Measurements from ENCODE around the gene VDR. TPM values are rescaled to one million over a fixed set of nuclear protein-coding genes. Genes with fewer than 3 reads are reported as not detected.

VDR gene
- total RNA-seq, 1 experiment from 2014 or later = 9.5 TPM

- peak; percentile 79 for ATAC-seq
- no peak for DNase-seq (ENCODE audit: low read depth, low spot score)
- intact Hi-C loops (cut with micrococcal nuclease) = no loop called here
- H3K9ac ChIP-seq (ENCODE audit: low read length) = peak overlapping the region; percentile 67
- ChIA-PET POLR2A (interaction anchor here (2.2 kb wide), 1 partner anchor 16 kb away, joined by 8 read pairs; no protein-coding TSS in a partner anchor), RAD21 (ENCODE audit: low non-redundant PET in 1 of 2, low total read pairs in 2 of 2, uncharacterized antibody in 2 of 2, unreplicated experiment in 2 of 2) (interaction anchor here (0.6 to 1.6 kb wide), 4 partner anchors 25 to 34 kb away, joined by 3 to 4 read pairs (median 3); no protein-coding TSS in a partner anchor), CTCF (interaction anchor here (1.2 to 3.7 kb wide), 4 partner anchors 8 to 25 kb away, joined by 3 to 20 read pairs (median 7); no protein-coding TSS in a partner anchor)
- H3K9me3 ChIP-seq (ENCODE audit: control insufficient read depth in 1 of 2, insufficient read depth in 1 of 2, low read depth in 1 of 2, low read length in 2 of 2) = no peaks in the 10 kb centered on the region
- no peaks in the 10 kb centered on the region for H3K9me2 ChIP-seq (ENCODE audit: insufficient read depth)
- peak overlapping the region; percentile 97 for H3K4me2 ChIP-seq (ENCODE audit: low read length)
- no peaks in the 10 kb centered on the region for H3K27me3 ChIP-seq (ENCODE audit: insufficient read depth, low read length)
- H4K20me1 ChIP-seq (ENCODE audit: insufficient read depth) = no peaks in the 10 kb centered on the region
- TF ChIP-seq POLR2AphosphoS5 (IDR thresholded peaks at IDR 0.05; ENCODE audit: low read depth, low read length) = peak; percentile 47; the same call in 1 of the 2 replicates
- TF ChIP-seq YY1 (IDR thresholded peaks at IDR 0.05; ENCODE audit: extremely low read depth, insufficient replicate concordance, low read depth, low read length) = peak; percentile 37
- TF ChIP-seq RAD21 (IDR thresholded peaks at IDR 0.05; ENCODE audit: low read depth) = no peak
- no peak for TF ChIP-seq ATF3 (IDR thresholded peaks at IDR 0.05)
- no peak for TF ChIP-seq ZNF274 (IDR thresholded peaks at IDR 0.05; ENCODE audit: low read depth, low read length)
- no peaks in the 10 kb centered on the region for H3K36me3 ChIP-seq (ENCODE audit: control insufficient read depth in 1 of 2, insufficient read depth in 2 of 2, low read length in 2 of 2)
- BruUV-seq (replicated peaks) = no TSS peak
- peaks cover 51 to 100% of the 10 kb centered on the region in 2 experiments for H3K4me1 ChIP-seq (ENCODE audit: control insufficient read depth in 1 of 2, insufficient read depth in 2 of 2, low read length in 2 of 2)
- peaks cover 98% of the 10 kb centered on the region for H3K79me2 ChIP-seq (ENCODE audit: insufficient read depth, low read length)
- no peak overlapping the region for H2AFZ ChIP-seq (ENCODE audit: low read depth, low read length, poor library complexity, severe bottlenecking)
- H3K27ac ChIP-seq (ENCODE audit: low read depth, low read length) = peak overlapping the region; percentile 79
- H3K4me3 ChIP-seq (replicated peaks in 1 of 2; ENCODE audit: low read depth in 1 of 2, low read length in 2 of 2) = peak overlapping the region; percentile 49 to 59
Observed at GRCh38 chr12:47812797-47813510, 91.8 kb downstream of the VDR start.

Data from HCT116 (cell line).